ENCODE results near the gene SEL1L3.

- TF ChIP-seq EZH2 (IDR thresholded peaks at IDR 0.05; ENCODE audit: borderline replicate concordance, low read depth, low read length, severe bottlenecking) (no peak), CTCF (IDR thresholded peaks at IDR 0.05; ENCODE audit: borderline replicate concordance, extremely low read depth, low read length, poor library complexity, severe bottlenecking) (no peak)
Observed at GRCh38 chr4:25862411-25863346, at the start of gene SEL1L3.
